GM12873 (cell line): ENCODE data around the gene CYP39A1.

Experiments used
- CTCF ChIP-seq: IDR thresholded peaks from 2 replicates; pipeline ENCODE4 v1.5.1; 2012; ENCODE audit warnings: low read depth, mild to moderate bottlenecking, moderate library complexity, low read length, control low read depth; ENCODE audit not compliant: insufficient read depth; ENCODE audit errors: missing control alignments

CYP39A1 gene

GRCh38 chr6:46648869-46649492 lies 3.6 kb downstream of the CYP39A1 start:
- no peak for TF ChIP-seq CTCF

DNA sequence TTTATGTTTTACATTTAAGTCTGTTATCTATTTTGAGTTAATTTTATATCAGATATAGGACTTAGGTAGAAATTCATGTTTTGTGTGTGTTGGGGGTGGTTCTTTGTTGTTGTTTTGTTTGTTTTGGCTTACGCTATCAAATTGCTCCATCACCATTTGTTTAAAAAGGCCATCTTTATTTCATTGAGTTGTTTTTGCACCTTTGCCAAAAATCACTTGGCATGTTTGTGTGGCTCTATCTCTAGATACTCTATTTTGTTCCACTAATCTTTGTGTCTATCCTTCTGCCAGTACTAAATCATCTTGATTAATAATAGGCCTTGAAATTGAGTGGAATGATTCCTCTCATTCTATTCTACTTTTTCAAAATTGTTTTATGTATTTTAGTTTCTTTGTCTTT lies 7.4 kb downstream of the CYP39A1 start:
- no peak for TF ChIP-seq CTCF

GRCh38 chr6:46642928-46643751 lies 9.5 kb downstream of the CYP39A1 start:
- no peak for TF ChIP-seq CTCF

- no peak for TF ChIP-seq CTCF
Observed at GRCh38 chr6:46638650-46639049, 14.0 kb downstream of the CYP39A1 start.

DNA sequence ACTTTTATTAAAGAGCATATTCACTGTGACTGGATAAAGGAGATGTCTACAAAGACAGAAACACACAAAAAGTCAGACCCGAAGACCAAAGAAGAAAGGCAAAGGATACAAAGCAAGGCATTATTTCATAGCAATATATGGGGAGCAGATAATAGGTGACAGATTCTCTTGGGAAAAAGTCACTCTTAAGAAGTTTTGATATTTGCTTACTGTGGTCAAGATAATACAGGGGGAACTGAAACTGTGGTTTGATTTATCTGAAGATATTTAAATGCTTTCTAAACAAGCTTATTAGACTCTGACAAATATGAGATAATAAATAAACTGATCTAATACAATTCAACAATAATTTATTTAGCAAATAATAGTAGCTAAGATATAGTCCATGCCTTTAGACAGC lies 14.7 kb downstream of the CYP39A1 start:
- no peak for TF ChIP-seq CTCF

GRCh38 chr6:46637145-46637544 lies 15.5 kb downstream of the CYP39A1 start:
- no peak for TF ChIP-seq CTCF

- no peak for TF ChIP-seq CTCF
Observed at GRCh38 chr6:46635462-46635861, 17.2 kb downstream of the CYP39A1 start.
